ENCODE measurements around the gene PGBD2. TPM values are rescaled to one million over a fixed set of nuclear protein-coding genes. Genes with fewer than 3 reads are reported as not detected.
"Not testable (repeated sequence)": the region's sequence is repeated elsewhere in the genome, so short reads cannot be mapped to it uniquely, and the experiment has no call there.

PGBD2 gene
- total RNA-seq, 1 donor from 2014 or later = 12.5 TPM

DNA sequence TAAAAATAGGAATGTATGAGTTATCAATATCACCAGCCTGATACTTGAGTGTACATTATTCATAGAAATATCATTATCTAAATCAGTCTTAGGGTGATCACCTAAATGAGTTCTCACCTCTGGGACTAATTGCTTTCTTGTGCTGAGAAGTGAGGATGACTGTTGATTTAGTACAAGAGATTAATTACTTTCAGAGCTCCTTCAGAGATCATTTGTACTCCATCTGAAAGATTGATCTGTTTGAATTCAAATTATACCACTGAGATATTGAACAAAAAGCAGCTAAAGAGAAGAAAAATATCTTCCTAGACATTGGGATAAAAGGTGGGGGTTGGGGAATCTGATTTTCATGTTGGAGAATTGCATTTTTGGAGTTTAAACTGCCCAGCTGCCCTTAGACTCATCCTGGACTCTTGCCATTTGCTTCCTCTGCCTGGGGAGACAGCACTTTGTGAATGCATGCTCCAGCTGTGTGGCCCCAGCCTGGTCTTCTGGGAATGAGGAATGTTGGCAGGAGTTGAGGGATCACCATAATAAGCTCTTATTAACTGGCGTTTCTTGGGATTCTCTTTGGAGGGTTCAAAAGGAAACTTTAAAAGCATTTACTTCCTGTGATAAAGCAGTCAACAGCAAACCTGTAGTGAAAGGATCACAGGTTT lies 19.7 kb upstream of the PGBD2 start:
- DNase-seq (ENCODE audit: extremely low spot score in 2 of 2) = no peak
- TF ChIP-seq POLR2A (IDR thresholded peaks at IDR 0.05) = no peak
- TF ChIP-seq, protein P1, sequence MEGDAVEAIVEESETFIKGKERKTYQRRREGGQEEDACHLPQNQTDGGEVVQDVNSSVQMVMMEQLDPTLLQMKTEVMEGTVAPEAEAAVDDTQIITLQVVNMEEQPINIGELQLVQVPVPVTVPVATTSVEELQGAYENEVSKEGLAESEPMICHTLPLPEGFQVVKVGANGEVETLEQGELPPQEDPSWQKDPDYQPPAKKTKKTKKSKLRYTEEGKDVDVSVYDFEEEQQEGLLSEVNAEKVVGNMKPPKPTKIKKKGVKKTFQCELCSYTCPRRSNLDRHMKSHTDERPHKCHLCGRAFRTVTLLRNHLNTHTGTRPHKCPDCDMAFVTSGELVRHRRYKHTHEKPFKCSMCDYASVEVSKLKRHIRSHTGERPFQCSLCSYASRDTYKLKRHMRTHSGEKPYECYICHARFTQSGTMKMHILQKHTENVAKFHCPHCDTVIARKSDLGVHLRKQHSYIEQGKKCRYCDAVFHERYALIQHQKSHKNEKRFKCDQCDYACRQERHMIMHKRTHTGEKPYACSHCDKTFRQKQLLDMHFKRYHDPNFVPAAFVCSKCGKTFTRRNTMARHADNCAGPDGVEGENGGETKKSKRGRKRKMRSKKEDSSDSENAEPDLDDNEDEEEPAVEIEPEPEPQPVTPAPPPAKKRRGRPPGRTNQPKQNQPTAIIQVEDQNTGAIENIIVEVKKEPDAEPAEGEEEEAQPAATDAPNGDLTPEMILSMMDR (IDR thresholded peaks at IDR 0.05) = no peak
- no peak for TF ChIP-seq POLR2AphosphoS5 (IDR thresholded peaks at IDR 0.05; ENCODE audit: insufficient read depth in 1 of 2, low read depth in 1 of 2)
- Histone ChIP-seq H3K4me1 (no peaks in the 10 kb centered on the region), H3K9me3 (no peaks in the 10 kb centered on the region), H3K27me3 (no peaks in the 10 kb centered on the region), H3K27ac (no peak overlapping the region), H3K36me3 (no peaks in the 10 kb centered on the region), H3K4me3 (no peak overlapping the region)
- intact Hi-C loops (cut with DNase I) = no loop called here

DNA sequence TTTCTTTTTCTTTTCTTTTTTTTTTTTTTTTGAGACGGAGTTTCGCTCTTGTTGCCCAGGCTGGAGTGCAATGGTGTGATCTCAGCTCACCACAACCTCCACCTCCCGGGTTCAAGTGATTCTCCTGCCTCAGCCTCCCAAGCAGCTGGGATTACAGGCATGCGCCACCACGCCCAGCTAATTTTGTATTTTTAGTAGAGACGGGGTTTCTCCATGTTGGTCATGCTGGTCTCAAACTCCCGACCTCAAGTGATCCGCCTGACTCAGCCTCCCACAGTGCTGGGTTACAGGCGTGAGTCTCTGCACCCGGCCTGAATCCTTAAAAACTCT lies 16.2 kb upstream of the PGBD2 start:
- H3K4me3 ChIP-seq; H3K4me1 ChIP-seq; H3K9me3 ChIP-seq; DNase-seq (ENCODE audit: extremely low spot score in 2 of 2); H3K27me3 ChIP-seq; H3K27ac ChIP-seq; intact Hi-C loops (cut with DNase I); H3K36me3 ChIP-seq: not testable (repeated sequence)

DNA sequence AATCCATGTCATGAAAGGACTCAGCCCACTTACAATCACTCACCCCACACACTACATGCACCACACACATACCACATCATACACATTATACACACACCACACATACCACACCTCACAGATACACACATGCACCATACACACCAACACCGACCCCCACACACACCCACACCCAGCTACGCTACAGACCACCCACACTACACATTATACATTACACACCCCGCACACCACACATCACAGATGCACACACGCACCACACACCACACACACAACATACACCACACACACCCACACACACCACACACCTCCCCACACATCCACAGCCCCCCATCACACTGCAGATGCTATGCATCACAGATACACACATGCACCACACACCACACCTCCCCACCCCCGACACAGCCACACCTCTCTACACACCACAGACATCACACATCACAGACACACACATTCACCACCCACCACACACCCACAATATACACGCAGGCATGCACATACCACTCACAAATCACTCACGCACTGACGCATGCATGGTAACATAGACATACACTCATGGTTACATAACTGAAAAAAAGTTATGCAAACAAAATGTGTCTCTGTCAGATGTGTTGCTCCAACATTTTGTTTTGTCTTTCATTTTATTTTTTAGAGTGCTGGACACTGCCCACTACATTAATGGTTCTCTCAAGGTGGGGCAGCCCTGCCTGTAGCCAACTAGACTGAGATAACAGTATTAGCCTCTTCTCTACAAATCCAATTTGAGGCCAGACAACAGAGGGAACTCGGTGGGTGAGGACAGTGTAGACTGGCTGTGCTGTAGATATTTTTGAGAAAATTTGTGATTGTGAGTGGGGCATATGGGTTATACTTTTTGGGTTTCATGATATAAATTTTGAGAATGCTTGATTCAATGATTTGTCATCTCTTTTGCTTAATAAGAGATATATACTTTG lies 15.2 kb upstream of the PGBD2 start:
- Histone ChIP-seq H3K4me1 (no peaks in the 10 kb centered on the region), H3K36me3 (no peaks in the 10 kb centered on the region), H3K4me3 (no peak overlapping the region), H3K27me3 (no peaks in the 10 kb centered on the region), H3K9me3 (no peaks in the 10 kb centered on the region), H3K27ac (no peak overlapping the region)
- intact Hi-C loops (cut with DNase I) = no loop called here
- TF ChIP-seq, protein P1 (IDR thresholded peaks at IDR 0.05) = no peak
- TF ChIP-seq POLR2AphosphoS5 (IDR thresholded peaks at IDR 0.05; ENCODE audit: insufficient read depth in 1 of 2, low read depth in 1 of 2) (no peak), POLR2A (IDR thresholded peaks at IDR 0.05) (no peak)
- DNase-seq (ENCODE audit: extremely low spot score in 2 of 2) = no peak

DNA sequence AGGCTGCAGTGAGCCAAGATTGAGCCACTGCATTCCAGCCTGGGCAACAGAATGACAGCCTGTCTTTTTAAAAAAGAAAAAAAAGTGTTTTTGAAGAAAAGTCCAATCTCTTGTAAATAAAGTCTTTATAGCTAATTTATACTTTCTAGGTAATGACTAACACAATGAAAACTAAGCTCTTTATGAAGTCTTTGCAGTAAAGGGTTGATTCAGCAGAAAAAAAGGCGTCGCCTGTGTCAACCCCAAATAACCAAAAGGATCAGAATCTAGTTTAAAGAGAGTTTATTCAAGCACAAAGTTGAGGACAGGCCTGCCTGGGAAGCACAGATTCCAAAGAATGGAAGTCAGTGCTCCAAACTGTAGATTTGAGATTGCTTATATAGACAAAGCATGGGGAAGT lies 14.3 kb upstream of the PGBD2 start:
- Histone ChIP-seq H3K27me3 (no peaks in the 10 kb centered on the region), H3K4me3 (no peak overlapping the region), H3K4me1 (no peaks in the 10 kb centered on the region), H3K9me3 (no peaks in the 10 kb centered on the region), H3K36me3 (no peaks in the 10 kb centered on the region), H3K27ac (no peak overlapping the region)
- intact Hi-C loops (cut with DNase I) = no loop called here
- TF ChIP-seq POLR2AphosphoS5 (IDR thresholded peaks at IDR 0.05; ENCODE audit: insufficient read depth in 1 of 2, low read depth in 1 of 2) (no peak), POLR2A (IDR thresholded peaks at IDR 0.05) (no peak)
- DNase-seq (ENCODE audit: extremely low spot score in 2 of 2) = no peak

DNA sequence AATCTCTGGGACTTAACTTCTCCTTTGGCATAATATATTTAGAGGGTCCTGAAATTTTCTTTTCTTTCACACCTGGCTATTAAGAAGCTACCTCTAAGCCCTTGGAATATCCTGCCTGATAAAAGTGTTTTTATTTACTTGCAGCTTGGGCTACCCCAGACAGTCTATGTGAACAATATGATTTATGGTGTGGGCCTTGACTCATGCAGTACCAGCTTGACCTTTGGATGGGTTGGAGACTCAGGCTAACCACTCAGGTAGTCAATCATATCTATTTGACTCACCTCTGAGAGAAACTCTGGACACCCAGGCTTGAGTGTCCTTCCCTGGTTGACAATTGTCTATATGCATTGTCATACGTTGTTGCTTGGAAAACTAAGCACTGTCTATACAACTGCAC lies 13.4 kb upstream of the PGBD2 start:
- no peaks in the 10 kb centered on the region for H3K36me3 ChIP-seq
- H3K27ac ChIP-seq = no peak overlapping the region
- H3K4me1 ChIP-seq = no peaks in the 10 kb centered on the region
- no peak overlapping the region for H3K4me3 ChIP-seq
- no peaks in the 10 kb centered on the region for H3K27me3 ChIP-seq
- H3K9me3 ChIP-seq = no peaks in the 10 kb centered on the region
- DNase-seq (ENCODE audit: extremely low spot score in 2 of 2) = no peak
- intact Hi-C loops (cut with DNase I) = no loop called here
- TF ChIP-seq POLR2A (IDR thresholded peaks at IDR 0.05) (no peak), POLR2AphosphoS5 (IDR thresholded peaks at IDR 0.05; ENCODE audit: insufficient read depth in 1 of 2, low read depth in 1 of 2) (no peak)
- TF ChIP-seq, protein P1 (IDR thresholded peaks at IDR 0.05) = no peak

DNA sequence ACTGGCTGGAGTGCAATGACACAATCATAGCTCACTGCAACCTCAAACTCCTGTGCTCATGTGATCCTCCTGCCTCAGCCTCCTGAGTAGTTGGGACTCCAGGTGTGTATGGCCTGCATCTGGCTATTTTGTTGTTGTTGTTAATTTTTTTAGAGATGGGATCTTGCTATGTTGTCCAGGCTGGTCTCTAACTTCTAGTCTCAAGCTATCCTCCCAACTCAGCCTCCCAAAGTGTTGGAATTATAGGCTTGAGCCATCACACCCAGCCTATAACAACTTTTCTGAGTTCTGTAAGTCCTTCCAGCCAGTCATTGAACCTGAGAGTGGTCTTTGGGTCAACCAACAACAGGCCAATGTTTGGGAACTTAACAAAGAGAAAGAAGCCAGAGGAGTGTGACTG lies 11.2 kb upstream of the PGBD2 start:
- TF ChIP-seq, protein P1 (IDR thresholded peaks at IDR 0.05) = no peak
- TF ChIP-seq POLR2AphosphoS5 (IDR thresholded peaks at IDR 0.05; ENCODE audit: insufficient read depth in 1 of 2, low read depth in 1 of 2) (no peak), POLR2A (IDR thresholded peaks at IDR 0.05) (no peak)
- DNase-seq (ENCODE audit: extremely low spot score in 2 of 2) = no peak
- H3K4me1 ChIP-seq = no peaks in the 10 kb centered on the region
- intact Hi-C loops (cut with DNase I) = no loop called here
- H3K4me3 ChIP-seq = no peak overlapping the region
- no peaks in the 10 kb centered on the region for H3K36me3 ChIP-seq
- no peak overlapping the region for H3K27ac ChIP-seq
- no peaks in the 10 kb centered on the region for H3K27me3 ChIP-seq
- H3K9me3 ChIP-seq = no peaks in the 10 kb centered on the region
